ENCODE data around the gene RNF41. TPM values are rescaled to one million over a fixed set of nuclear protein-coding genes. Genes with fewer than 3 reads are reported as not detected.

Gene RNF41
- total RNA-seq, 1 experiment from 2014 or later: 57.4 TPM

DNA sequence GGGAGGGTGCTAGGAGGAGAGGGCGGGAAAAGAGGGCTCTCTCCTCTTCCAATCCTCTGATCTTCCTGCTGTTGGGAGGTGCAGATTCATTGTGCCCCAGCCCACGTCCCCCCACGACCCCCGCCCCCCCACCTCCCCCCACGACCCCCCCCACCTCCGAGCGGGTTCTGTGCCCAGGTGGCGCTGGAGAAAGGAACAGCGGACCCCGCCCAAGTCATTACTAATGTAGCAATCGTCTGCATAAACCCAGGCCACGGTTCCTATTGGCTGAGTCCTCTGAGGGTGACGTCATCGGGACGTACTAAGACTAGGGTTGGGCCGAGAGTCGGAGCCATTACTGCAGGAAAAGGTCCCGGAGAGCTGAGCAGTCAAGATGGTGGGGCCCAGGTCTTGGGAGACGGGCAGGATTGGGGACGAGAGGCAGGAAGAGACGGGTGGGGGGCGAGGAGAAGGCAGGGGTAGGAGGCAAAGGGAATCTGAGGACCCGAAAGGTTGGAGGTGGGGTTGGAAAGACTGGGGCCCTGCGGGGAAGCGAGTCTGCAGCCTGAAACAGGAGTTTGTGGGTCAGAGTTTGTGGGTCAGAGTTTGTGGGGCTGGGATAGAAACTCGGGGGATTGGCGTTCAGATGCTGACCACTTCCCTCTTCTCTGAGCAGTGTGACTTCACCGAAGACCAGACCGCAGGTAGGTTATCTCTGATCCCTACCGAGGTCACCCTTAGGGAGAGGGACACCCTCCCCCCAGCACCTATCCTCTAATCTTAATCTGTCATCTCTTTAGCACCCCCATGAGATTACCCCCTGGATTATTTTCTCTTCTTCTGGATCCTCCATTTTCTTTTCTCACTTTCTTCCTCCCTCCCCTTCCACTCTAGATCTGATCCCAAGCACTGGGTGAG, 63.4 kb downstream of the RNF41 start, which contains the start of gene MYL6 (continued):
- TF ChIP-seq, protein P1, sequence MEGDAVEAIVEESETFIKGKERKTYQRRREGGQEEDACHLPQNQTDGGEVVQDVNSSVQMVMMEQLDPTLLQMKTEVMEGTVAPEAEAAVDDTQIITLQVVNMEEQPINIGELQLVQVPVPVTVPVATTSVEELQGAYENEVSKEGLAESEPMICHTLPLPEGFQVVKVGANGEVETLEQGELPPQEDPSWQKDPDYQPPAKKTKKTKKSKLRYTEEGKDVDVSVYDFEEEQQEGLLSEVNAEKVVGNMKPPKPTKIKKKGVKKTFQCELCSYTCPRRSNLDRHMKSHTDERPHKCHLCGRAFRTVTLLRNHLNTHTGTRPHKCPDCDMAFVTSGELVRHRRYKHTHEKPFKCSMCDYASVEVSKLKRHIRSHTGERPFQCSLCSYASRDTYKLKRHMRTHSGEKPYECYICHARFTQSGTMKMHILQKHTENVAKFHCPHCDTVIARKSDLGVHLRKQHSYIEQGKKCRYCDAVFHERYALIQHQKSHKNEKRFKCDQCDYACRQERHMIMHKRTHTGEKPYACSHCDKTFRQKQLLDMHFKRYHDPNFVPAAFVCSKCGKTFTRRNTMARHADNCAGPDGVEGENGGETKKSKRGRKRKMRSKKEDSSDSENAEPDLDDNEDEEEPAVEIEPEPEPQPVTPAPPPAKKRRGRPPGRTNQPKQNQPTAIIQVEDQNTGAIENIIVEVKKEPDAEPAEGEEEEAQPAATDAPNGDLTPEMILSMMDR (IDR thresholded peaks at IDR 0.05): no peak; the same call in 1 of the 2 replicates

GRCh38 chr12:56157201-56158028, 64.3 kb downstream of the RNF41 start:
- peaks cover 43% of the 10 kb centered on the region for H3K36me3 Mint-ChIP-seq
- ATAC-seq (peak; percentile 24), DNase-seq (ENCODE audit: low spot score) (peak; percentile 79)
- CTCF ChIA-PET: interaction anchor here (0.6 to 2.2 kb wide), 5 partner anchors 30 to 65 kb away, joined by 3 to 11 read pairs (median 5); partner anchors contain the start of genes ESYT1, RNF41 and SMARCC2
- POLR2A ChIA-PET: interaction anchor here (0.7 to 7.2 kb wide), 12 partner anchors 29 to 979 kb away, joined by 3 to 104 read pairs (median 6); partner anchors contain the start of genes ERBB3, ESYT1, RAB5B and RNF41
- no peaks in the 10 kb centered on the region for H3K9me3 Mint-ChIP-seq
- H3K4me1 Mint-ChIP-seq: peaks cover 43% of the 10 kb centered on the region
- H3K4me3 Mint-ChIP-seq: peak overlapping the region; percentile 96
- no peaks in the 10 kb centered on the region for H3K27me3 Mint-ChIP-seq (ENCODE audit: low read depth)
- peak overlapping the region; percentile 99 for H3K27ac Mint-ChIP-seq
- TF ChIP-seq NR1H2 (CRISPR knock-in tag; IDR thresholded peaks at IDR 0.05): no peak
- TF ChIP-seq PRRX2 (CRISPR knock-in tag; IDR thresholded peaks at IDR 0.05): no peak
- TF ChIP-seq, protein P2, sequence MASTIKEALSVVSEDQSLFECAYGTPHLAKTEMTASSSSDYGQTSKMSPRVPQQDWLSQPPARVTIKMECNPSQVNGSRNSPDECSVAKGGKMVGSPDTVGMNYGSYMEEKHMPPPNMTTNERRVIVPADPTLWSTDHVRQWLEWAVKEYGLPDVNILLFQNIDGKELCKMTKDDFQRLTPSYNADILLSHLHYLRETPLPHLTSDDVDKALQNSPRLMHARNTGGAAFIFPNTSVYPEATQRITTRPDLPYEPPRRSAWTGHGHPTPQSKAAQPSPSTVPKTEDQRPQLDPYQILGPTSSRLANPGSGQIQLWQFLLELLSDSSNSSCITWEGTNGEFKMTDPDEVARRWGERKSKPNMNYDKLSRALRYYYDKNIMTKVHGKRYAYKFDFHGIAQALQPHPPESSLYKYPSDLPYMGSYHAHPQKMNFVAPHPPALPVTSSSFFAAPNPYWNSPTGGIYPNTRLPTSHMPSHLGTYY (CRISPR knock-in tag; IDR thresholded peaks at IDR 0.05): peak; percentile 66; the same call in 1 of the 2 replicates
- no peak for TF ChIP-seq FOXP4 (CRISPR knock-in tag; IDR thresholded peaks at IDR 0.05)
- no peak for TF ChIP-seq NFYB (CRISPR knock-in tag; conservative IDR thresholded peaks at IDR 0.05; ENCODE audit: low read depth)
- TF ChIP-seq ZNF281 (CRISPR knock-in tag; IDR thresholded peaks at IDR 0.05): no peak
- TF ChIP-seq OVOL2 (CRISPR knock-in tag; IDR thresholded peaks at IDR 0.05; ENCODE audit: borderline replicate concordance): no peak
- TF ChIP-seq, protein P3, sequence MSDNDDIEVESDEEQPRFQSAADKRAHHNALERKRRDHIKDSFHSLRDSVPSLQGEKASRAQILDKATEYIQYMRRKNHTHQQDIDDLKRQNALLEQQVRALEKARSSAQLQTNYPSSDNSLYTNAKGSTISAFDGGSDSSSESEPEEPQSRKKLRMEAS (CRISPR knock-in tag; IDR thresholded peaks at IDR 0.05): peak; percentile 70
- TF ChIP-seq CREB1 (CRISPR knock-in tag; IDR thresholded peaks at IDR 0.05): 0 out of 2 replicates have a peak, but pooled peaks have one; percentile 18
- no peak for TF ChIP-seq RELA (CRISPR knock-in tag; IDR thresholded peaks at IDR 0.05; ENCODE audit: borderline replicate concordance)
- TF ChIP-seq, protein P4, sequence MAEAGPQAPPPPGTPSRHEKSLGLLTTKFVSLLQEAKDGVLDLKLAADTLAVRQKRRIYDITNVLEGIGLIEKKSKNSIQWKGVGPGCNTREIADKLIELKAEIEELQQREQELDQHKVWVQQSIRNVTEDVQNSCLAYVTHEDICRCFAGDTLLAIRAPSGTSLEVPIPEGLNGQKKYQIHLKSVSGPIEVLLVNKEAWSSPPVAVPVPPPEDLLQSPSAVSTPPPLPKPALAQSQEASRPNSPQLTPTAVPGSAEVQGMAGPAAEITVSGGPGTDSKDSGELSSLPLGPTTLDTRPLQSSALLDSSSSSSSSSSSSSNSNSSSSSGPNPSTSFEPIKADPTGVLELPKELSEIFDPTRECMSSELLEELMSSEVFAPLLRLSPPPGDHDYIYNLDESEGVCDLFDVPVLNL (CRISPR knock-in tag; IDR thresholded peaks at IDR 0.05; ENCODE audit: borderline replicate concordance, low read depth): 0 out of 2 replicates have a peak, but pooled peaks have one; percentile 32
- no peak for TF ChIP-seq JUN (CRISPR knock-in tag; IDR thresholded peaks at IDR 0.05)
- TF ChIP-seq ESRRA (CRISPR knock-in tag; IDR thresholded peaks at IDR 0.05; ENCODE audit: borderline replicate concordance): no peak
- TF ChIP-seq CREM (CRISPR knock-in tag; IDR thresholded peaks at IDR 0.05): no peak
- no peak for TF ChIP-seq MYBL2 (CRISPR knock-in tag; IDR thresholded peaks at IDR 0.05)
- TF ChIP-seq TEAD1 (CRISPR knock-in tag; IDR thresholded peaks at IDR 0.05): no peak; the same call in 1 of the 2 replicates
- no peak for TF ChIP-seq HMGA2 (CRISPR knock-in tag; IDR thresholded peaks at IDR 0.05)

Data from WTC11 (cell line).